Measurements from ENCODE around the gene RTN4. TPM values are rescaled to one million over a fixed set of nuclear protein-coding genes. Genes with fewer than 3 reads are reported as not detected.
A peak's percentile ranks its signal among the peaks of the same experiment; 100 is the strongest.

RTN4 gene
- total and polyA plus RNA-seq, 2 of the 4 experiments (the other 2 are of a cell fraction), result 77.8 to 588 TPM

GRCh38 chr2:54952425-54952824 is 97.8 kb downstream of the RTN4 start:
- Histone ChIP-seq H3K4me2 (ENCODE audit: low read depth, low read length) (no peak overlapping the region), H2BK20ac (ENCODE audit: low read depth, low read length) (peak overlapping the region; percentile 83; the same call in 1 of the 2 replicates), H3K18ac (ENCODE audit: low read depth, low read length) (no peak overlapping the region; the same call in 1 of the 2 replicates), H3K14ac (replicated peaks; ENCODE audit: low read depth, low read length) (no peak overlapping the region), H3K4ac (ENCODE audit: low read depth, low read length) (peak overlapping the region; percentile 28), H2BK15ac (ENCODE audit: low read depth, low read length) (peak overlapping the region; percentile 60; the same call in 1 of the 3 replicates), H2BK5ac (ENCODE audit: low read depth, low read length, poor library complexity, severe bottlenecking) (no peak overlapping the region), H4K5ac (ENCODE audit: low read depth, low read length) (no peak overlapping the region), H3K79me1 (ENCODE audit: low read depth in 1 of 2, low read length in 2 of 2) (peaks cover 0 to 25% of the 10 kb centered on the region in 2 experiments; a peak in 3 of 4 replicates), H3K4me1 (ENCODE audit: control insufficient read depth, insufficient read depth, low read length) (peaks cover 19% of the 10 kb centered on the region), H2AK9ac (replicated peaks; ENCODE audit: low read depth, low read length, poor library complexity) (no peak overlapping the region), H2AFZ (replicated peaks; ENCODE audit: low read length, poor library complexity) (no peak overlapping the region), H3K9me3 (ENCODE audit: control insufficient read depth, insufficient read depth, low read length) (no peaks in the 10 kb centered on the region), H3K4me3 (ENCODE audit: insufficient read depth, low read depth, low read length) (no peak overlapping the region), H4K20me1 (ENCODE audit: insufficient read depth, low read length) (no peaks in the 10 kb centered on the region), H2BK120ac (ENCODE audit: low read depth, low read length) (peak overlapping the region; percentile 65), H4K8ac (ENCODE audit: low read depth in 2 of 2, low read length in 2 of 2) (peak overlapping the region in 1 of 2 experiments; percentile 18; a peak in 1 of 4 replicates), H4K91ac (ENCODE audit: insufficient read depth, low read depth, low read length) (peak overlapping the region; percentile 81), H3K56ac (ENCODE audit: extremely low read depth, insufficient read depth, low read length) (no peak overlapping the region), H3K23ac (ENCODE audit: low read depth, low read length) (no peak overlapping the region), H3K27me3 (ENCODE audit: control insufficient read depth, insufficient read depth, low read length) (no peaks in the 10 kb centered on the region), H3K36me3 (ENCODE audit: control insufficient read depth, insufficient read depth, low read length) (no peaks in the 10 kb centered on the region), H3K9me1 (ENCODE audit: insufficient read depth, low read length) (peaks cover 33% of the 10 kb centered on the region), H3K27ac (ENCODE audit: insufficient read depth, low read length) (no peak overlapping the region), H3K9ac (ENCODE audit: low read depth, low read length) (no peak overlapping the region), H2AK5ac (ENCODE audit: low read depth, low read length) (peak overlapping the region; percentile 62)
- intact Hi-C loops (cut with micrococcal nuclease) (no loop called here), dilution Hi-C loops (cut with HindIII; ENCODE audit: low sequenced_read_pairs, unreplicated experiment) (no loop called here), in situ Hi-C loops (cut with MboI; ENCODE audit: low sequenced_read_pairs) (no loop called here)
- WGBS, 2 experiments (ENCODE audit: extremely low coverage in 2 of 2, insufficient read length in 1 of 2), result no CpG with 5 or more reads among the region's 5 CpGs
- BruUV-seq (replicated peaks), result no TSS peak
- ATAC-seq (ENCODE audit: low read depth) (no peak), DNase-seq (no peak)
- TF ChIP-seq BHLHE40 (IDR thresholded peaks at IDR 0.05; ENCODE audit: low read depth, low read length) (no peak), MXI1 (IDR thresholded peaks at IDR 0.05; ENCODE audit: borderline replicate concordance, low read depth, low read length) (no peak), SMC3 (IDR thresholded peaks at IDR 0.05; ENCODE audit: low read depth, low read length) (no peak), RFX5 (IDR thresholded peaks at IDR 0.05; ENCODE audit: low read depth, low read length) (no peak), RCOR1 (IDR thresholded peaks at IDR 0.05; ENCODE audit: insufficient replicate concordance, low read length) (no peak), FOS (IDR thresholded peaks at IDR 0.05; ENCODE audit: low read depth, low read length) (no peak), CHD1 (IDR thresholded peaks at IDR 0.05; ENCODE audit: low read depth, low read length) (no peak), MAZ (IDR thresholded peaks at IDR 0.05; ENCODE audit: borderline replicate concordance, low read depth, low read length) (no peak), POLR2A (IDR thresholded peaks at IDR 0.05; ENCODE audit: low read depth, low read length) (no peak), MAFK (IDR thresholded peaks at IDR 0.05; ENCODE audit: low read depth, low read length) (no peak), USF2 (IDR thresholded peaks at IDR 0.05; ENCODE audit: low read depth, low read length) (no peak)
- ChIA-PET CTCF (no interaction called here), POLR2A (ENCODE audit: unreplicated experiment) (no interaction called here)
